ENCODE data around the gene HPCA. TPM values are rescaled to one million over a fixed set of nuclear protein-coding genes. Genes with fewer than 3 reads are reported as not detected.
A peak's percentile ranks its signal among the peaks of the same experiment; 100 is the strongest.

Gene HPCA
- total and polyA plus RNA-seq, 8 donors, result 0.16 to 5.2 (median 0.49) TPM; not detected in 1

- Histone ChIP-seq H3K4me3 (no peak overlapping the region), H3K9me3 (no peaks in the 10 kb centered on the region), H3K27me3 (no peaks in the 10 kb centered on the region), H3K36me3 (peaks cover 0 to 16% (median 7%) of the 10 kb centered on the region in 3 donors), H3K4me1 (peaks cover 0 to 11% (median 7%) of the 10 kb centered on the region in 3 donors), H3K27ac (no peak overlapping the region)
- 93% methylated on average over 4 of the region's 4 CpGs for WGBS, 2 donors
- ATAC-seq (no peak), DNase-seq (no peak), FAIRE-seq (no peak)
- TF ChIP-seq CTCF (IDR thresholded peaks at IDR 0.05), result no peak
- intact Hi-C loops (cut with DNase I), result no loop called here
Observed at GRCh38 chr1:32937061-32937460, 50.8 kb downstream of the HPCA start.

- WGBS, 2 donors, result 83 to 89% methylated on average over 4 of the region's 4 CpGs
- ATAC-seq (peak in 3 of 4 donors; percentile 59 to 66 (median 61)), DNase-seq (no peak), FAIRE-seq (peak; percentile 37)
- intact Hi-C loops (cut with DNase I), result no loop called here
- Histone ChIP-seq H3K27ac (peak overlapping the region in 1 of 4 donors; percentile 1), H3K9me3 (no peaks in the 10 kb centered on the region), H3K4me3 (no peak overlapping the region), H3K4me1 (no peaks in the 10 kb centered on the region), H3K36me3 (peaks cover 0 to 18% (median 8%) of the 10 kb centered on the region in 3 donors), H3K27me3 (no peaks in the 10 kb centered on the region)
- no peak for TF ChIP-seq CTCF (IDR thresholded peaks at IDR 0.05)
Observed at GRCh38 chr1:32939655-32940371, 53.5 kb downstream of the HPCA start.

- peak in 1 of 4 donors; percentile 27 for ATAC-seq
- H3K36me3 ChIP-seq, result peaks cover 0 to 20% (median 8%) of the 10 kb centered on the region in 3 donors
- FAIRE-seq, result no peak
- DNase-seq, result no peak
- intact Hi-C loops (cut with DNase I), result no loop called here
- TF ChIP-seq CTCF (IDR thresholded peaks at IDR 0.05), result no peak
- no peaks in the 10 kb centered on the region for H3K9me3 ChIP-seq
- peak overlapping the region in 1 of 4 donors; percentile 27 for H3K27ac ChIP-seq
- H3K27me3 ChIP-seq, result no peaks in the 10 kb centered on the region
- peaks cover 0 to 14% (median 13%) of the 10 kb centered on the region in 3 donors for H3K4me1 ChIP-seq
- H3K4me3 ChIP-seq, result no peak overlapping the region
Observed at GRCh38 chr1:32944180-32944579, 57.9 kb downstream of the HPCA start.

Other genes with a start within 250 kb of the HPCA start
- 10 to 100 TPM; 11.6 to 20.9 (median 16.3) TPM for gene ZBTB8OS, start 235.9 kb upstream of the HPCA start, total RNA-seq
- gene ZBTB8OS, start 235.9 kb upstream of the HPCA start, polyA plus RNA-seq, result 10 to 100 TPM; 30.0 to 37.0 TPM
- 100 to 1,000 TPM in 1 of 6 donors, 10 to 100 TPM in 5; 59.3 to 115 (median 77.6) TPM for gene RBBP4, start 235.3 kb upstream of the HPCA start, total RNA-seq
- 10 to 100 TPM; 19.7 to 44.5 TPM for gene RBBP4, start 235.3 kb upstream of the HPCA start, polyA plus RNA-seq
- gene SYNC, start 183.7 kb upstream of the HPCA start, total RNA-seq, result 1 to 10 TPM in 3 of 6 donors, under 1 TPM in 3; 0.28 to 1.3 (median 0.80) TPM
- under 1 TPM; 0.52 to 0.91 TPM for gene SYNC, start 183.7 kb upstream of the HPCA start, polyA plus RNA-seq
- 100 to 1,000 TPM in 1 of 6 donors, 10 to 100 TPM in 5; 32.9 to 135 (median 38.3) TPM for gene YARS1, start 69.1 kb upstream of the HPCA start, total RNA-seq
- 10 to 100 TPM; 25.1 to 30.4 TPM for gene YARS1, start 69.1 kb upstream of the HPCA start, polyA plus RNA-seq
- 10 to 100 TPM in 3 of 6 donors, 1 to 10 TPM in 3; 7.6 to 20.2 (median 10.3) TPM for gene S100PBP, start 68.8 kb upstream of the HPCA start, total RNA-seq
- gene S100PBP, start 68.8 kb upstream of the HPCA start, polyA plus RNA-seq, result 10 to 100 TPM; 12.4 to 13.5 TPM
- gene FNDC5, start 15.6 kb upstream of the HPCA start, total RNA-seq, result under 1 TPM; 0.28 to 0.89 (median 0.59) TPM
- gene FNDC5, start 15.6 kb upstream of the HPCA start, polyA plus RNA-seq, result 1 to 10 TPM; 1.8 to 3.1 TPM
- 10 to 100 TPM; 11.9 to 37.0 (median 16.4) TPM for gene TMEM54, start 14.9 kb downstream of the HPCA start, total RNA-seq
- gene TMEM54, start 14.9 kb downstream of the HPCA start, polyA plus RNA-seq, result 10 to 100 TPM; 31.6 to 39.5 TPM
- 10 to 100 TPM in 2 of 6 donors, 1 to 10 TPM in 4; 5.4 to 16.3 (median 8.0) TPM for gene RNF19B, start 78.3 kb downstream of the HPCA start, total RNA-seq
- 1 to 10 TPM; 2.3 to 8.1 TPM for gene RNF19B, start 78.3 kb downstream of the HPCA start, polyA plus RNA-seq
- 10 to 100 TPM; 42.6 to 78.7 (median 61.4) TPM for gene AK2, start 150.4 kb downstream of the HPCA start, total RNA-seq
- 10 to 100 TPM; 40.5 to 64.4 TPM for gene AK2, start 150.4 kb downstream of the HPCA start, polyA plus RNA-seq
- 1 to 10 TPM; 1.2 to 3.8 (median 2.1) TPM for gene AZIN2, start 194.7 kb downstream of the HPCA start, total RNA-seq
- 1 to 10 TPM; 2.4 to 5.0 TPM for gene AZIN2, start 194.7 kb downstream of the HPCA start, polyA plus RNA-seq